Measurements from ENCODE around the gene EPOP. TPM values are rescaled to one million over a fixed set of nuclear protein-coding genes. Genes with fewer than 3 reads are reported as not detected.

Gene EPOP
- total RNA-seq, 1 donor from 2014 or later = 2.0 TPM

GRCh38 chr17:38660097-38661025 lies 14.4 kb downstream of the EPOP start:
- Mint-ChIP-seq H3K4me1 (ENCODE audit: low read depth, unreplicated experiment) (peaks cover 12% of the 10 kb centered on the region), H3K27me3 (ENCODE audit: unreplicated experiment) (peaks cover 8% of the 10 kb centered on the region), H3K27ac (ENCODE audit: unreplicated experiment) (no peak overlapping the region), H3K9me3 (ENCODE audit: unreplicated experiment) (peaks cover 5% of the 10 kb centered on the region), H3K4me3 (ENCODE audit: unreplicated experiment) (no peak overlapping the region), H3K36me3 (ENCODE audit: unreplicated experiment) (no peaks in the 10 kb centered on the region)
- no peak for DNase-seq
- no peak for TF ChIP-seq CTCF (IDR thresholded peaks at IDR 0.05; ENCODE audit: partially characterized antibody, unreplicated experiment)

- H3K27ac Mint-ChIP-seq (ENCODE audit: unreplicated experiment) = no peak overlapping the region
- TF ChIP-seq CTCF (IDR thresholded peaks at IDR 0.05; ENCODE audit: partially characterized antibody, unreplicated experiment) = no peak
- peaks cover 5% of the 10 kb centered on the region for H3K9me3 Mint-ChIP-seq (ENCODE audit: unreplicated experiment)
- no peaks in the 10 kb centered on the region for H3K36me3 Mint-ChIP-seq (ENCODE audit: unreplicated experiment)
- peaks cover 8% of the 10 kb centered on the region for H3K27me3 Mint-ChIP-seq (ENCODE audit: unreplicated experiment)
- peaks cover 18% of the 10 kb centered on the region for H3K4me1 Mint-ChIP-seq (ENCODE audit: low read depth, unreplicated experiment)
- no peak for DNase-seq
- H3K4me3 Mint-ChIP-seq (ENCODE audit: unreplicated experiment) = no peak overlapping the region
Observed at GRCh38 chr17:38659415-38659814, 15.3 kb downstream of the EPOP start.

- H3K4me1 Mint-ChIP-seq (ENCODE audit: low read depth, unreplicated experiment) = peaks cover 21% of the 10 kb centered on the region
- peaks cover 5% of the 10 kb centered on the region for H3K9me3 Mint-ChIP-seq (ENCODE audit: unreplicated experiment)
- H3K27me3 Mint-ChIP-seq (ENCODE audit: unreplicated experiment) = peaks cover 11% of the 10 kb centered on the region
- H3K4me3 Mint-ChIP-seq (ENCODE audit: unreplicated experiment) = no peak overlapping the region
- no peak overlapping the region for H3K27ac Mint-ChIP-seq (ENCODE audit: unreplicated experiment)
- DNase-seq = no peak
- no peaks in the 10 kb centered on the region for H3K36me3 Mint-ChIP-seq (ENCODE audit: unreplicated experiment)
- no peak for TF ChIP-seq CTCF (IDR thresholded peaks at IDR 0.05; ENCODE audit: partially characterized antibody, unreplicated experiment)
Observed at GRCh38 chr17:38658741-38659345, 15.9 kb downstream of the EPOP start.

GRCh38 chr17:38657824-38658740 lies 16.7 kb downstream of the EPOP start:
- H3K36me3 Mint-ChIP-seq (ENCODE audit: unreplicated experiment) = no peaks in the 10 kb centered on the region
- no peak for TF ChIP-seq CTCF (IDR thresholded peaks at IDR 0.05; ENCODE audit: partially characterized antibody, unreplicated experiment)
- peaks cover 26% of the 10 kb centered on the region for H3K4me1 Mint-ChIP-seq (ENCODE audit: low read depth, unreplicated experiment)
- no peak for DNase-seq
- no peak overlapping the region for H3K4me3 Mint-ChIP-seq (ENCODE audit: unreplicated experiment)
- H3K9me3 Mint-ChIP-seq (ENCODE audit: unreplicated experiment) = peaks cover 5% of the 10 kb centered on the region
- H3K27me3 Mint-ChIP-seq (ENCODE audit: unreplicated experiment) = peaks cover 12% of the 10 kb centered on the region
- H3K27ac Mint-ChIP-seq (ENCODE audit: unreplicated experiment) = peak overlapping the region; percentile 22

All from glutamatergic neuron (in vitro differentiated cells).